ENCODE data around the gene JAG1.

The JAG1 gene

GRCh38 chr20:10658876-10659632, 14.7 kb downstream of the JAG1 start:
- no peak for DNase-seq (ENCODE audit: low spot score)
- Mint-ChIP-seq H3K27me3 (ENCODE audit: low read depth) (peaks cover 27% of the 10 kb centered on the region), H3K9me3 (no peaks in the 10 kb centered on the region)

GRCh38 chr20:10658051-10658823, 15.6 kb downstream of the JAG1 start:
- H3K9me3 Mint-ChIP-seq: no peaks in the 10 kb centered on the region
- no peak for DNase-seq (ENCODE audit: low spot score)
- H3K27me3 Mint-ChIP-seq (ENCODE audit: low read depth): peaks cover 23% of the 10 kb centered on the region
- peaks cover 2% of the 10 kb centered on the region for H3K4me1 Mint-ChIP-seq (ENCODE audit: low read depth)
- H3K36me3 Mint-ChIP-seq (ENCODE audit: low read depth): no peaks in the 10 kb centered on the region
- no peak overlapping the region for H3K4me3 Mint-ChIP-seq
- no peak overlapping the region for H3K27ac Mint-ChIP-seq

More at GRCh38 chr20:10658876-10659632, 14.7 kb downstream of the JAG1 start:
- H3K36me3 Mint-ChIP-seq (ENCODE audit: low read depth): no peaks in the 10 kb centered on the region
- peaks cover under 1% of the 10 kb centered on the region for H3K4me1 Mint-ChIP-seq (ENCODE audit: low read depth)
- no peak overlapping the region for H3K4me3 Mint-ChIP-seq
- no peak overlapping the region for H3K27ac Mint-ChIP-seq

- Mint-ChIP-seq H3K4me3 (no peak overlapping the region), H3K27ac (no peak overlapping the region), H3K27me3 (ENCODE audit: low read depth) (peaks cover 17% of the 10 kb centered on the region), H3K4me1 (ENCODE audit: low read depth) (peaks cover 2% of the 10 kb centered on the region), H3K36me3 (ENCODE audit: low read depth) (no peaks in the 10 kb centered on the region), H3K9me3 (no peaks in the 10 kb centered on the region)
- DNase-seq (ENCODE audit: low spot score): no peak
Measured at GRCh38 chr20:10657453-10657852, 16.3 kb downstream of the JAG1 start.

GRCh38 chr20:10655720-10656669, 17.8 kb downstream of the JAG1 start:
- Mint-ChIP-seq H3K4me1 (ENCODE audit: low read depth) (peaks cover 2% of the 10 kb centered on the region), H3K36me3 (ENCODE audit: low read depth) (no peaks in the 10 kb centered on the region), H3K4me3 (no peak overlapping the region), H3K27ac (no peak overlapping the region), H3K27me3 (ENCODE audit: low read depth) (peaks cover 19% of the 10 kb centered on the region), H3K9me3 (no peaks in the 10 kb centered on the region)
- no peak for DNase-seq (ENCODE audit: low spot score)

- Mint-ChIP-seq H3K27ac (no peak overlapping the region), H3K27me3 (ENCODE audit: low read depth) (peaks cover 17% of the 10 kb centered on the region), H3K9me3 (no peaks in the 10 kb centered on the region), H3K4me3 (no peak overlapping the region), H3K36me3 (ENCODE audit: low read depth) (no peaks in the 10 kb centered on the region), H3K4me1 (ENCODE audit: low read depth) (peaks cover 2% of the 10 kb centered on the region)
- no peak for DNase-seq (ENCODE audit: low spot score)
Measured at GRCh38 chr20:10654630-10655029, 19.2 kb downstream of the JAG1 start.

- H3K27ac Mint-ChIP-seq: no peak overlapping the region
- peaks cover 2% of the 10 kb centered on the region for H3K4me1 Mint-ChIP-seq (ENCODE audit: low read depth)
- H3K36me3 Mint-ChIP-seq (ENCODE audit: low read depth): no peaks in the 10 kb centered on the region
- H3K9me3 Mint-ChIP-seq: no peaks in the 10 kb centered on the region
- no peak overlapping the region for H3K4me3 Mint-ChIP-seq
- H3K27me3 Mint-ChIP-seq (ENCODE audit: low read depth): peaks cover 16% of the 10 kb centered on the region
- DNase-seq (ENCODE audit: low spot score): no peak
Measured at GRCh38 chr20:10654250-10654610, 19.6 kb downstream of the JAG1 start.

GRCh38 chr20:10653599-10654249, 20.1 kb downstream of the JAG1 start:
- H3K4me1 Mint-ChIP-seq (ENCODE audit: low read depth): peaks cover 2% of the 10 kb centered on the region
- H3K4me3 Mint-ChIP-seq: no peak overlapping the region
- no peaks in the 10 kb centered on the region for H3K36me3 Mint-ChIP-seq (ENCODE audit: low read depth)
- H3K27ac Mint-ChIP-seq: no peak overlapping the region
- peaks cover 15% of the 10 kb centered on the region for H3K27me3 Mint-ChIP-seq (ENCODE audit: low read depth)
- DNase-seq (ENCODE audit: low spot score): no peak
- H3K9me3 Mint-ChIP-seq: no peaks in the 10 kb centered on the region

GRCh38 chr20:10652660-10653261, 21.0 kb downstream of the JAG1 start:
- Mint-ChIP-seq H3K27ac (no peak overlapping the region), H3K36me3 (ENCODE audit: low read depth) (no peaks in the 10 kb centered on the region), H3K27me3 (ENCODE audit: low read depth) (peaks cover 19% of the 10 kb centered on the region), H3K9me3 (no peaks in the 10 kb centered on the region), H3K4me1 (ENCODE audit: low read depth) (peaks cover 2% of the 10 kb centered on the region), H3K4me3 (no peak overlapping the region)
- no peak for DNase-seq (ENCODE audit: low spot score)

GRCh38 chr20:10652185-10652584, 21.6 kb downstream of the JAG1 start:
- Mint-ChIP-seq H3K9me3 (no peaks in the 10 kb centered on the region), H3K27me3 (ENCODE audit: low read depth) (peaks cover 15% of the 10 kb centered on the region), H3K36me3 (ENCODE audit: low read depth) (no peaks in the 10 kb centered on the region), H3K27ac (no peak overlapping the region), H3K4me1 (ENCODE audit: low read depth) (peaks cover 2% of the 10 kb centered on the region), H3K4me3 (no peak overlapping the region)
- no peak for DNase-seq (ENCODE audit: low spot score)

GRCh38 chr20:10651227-10651990, 22.4 kb downstream of the JAG1 start:
- DNase-seq (ENCODE audit: low spot score): no peak
- H3K27ac Mint-ChIP-seq: no peak overlapping the region
- H3K9me3 Mint-ChIP-seq: no peaks in the 10 kb centered on the region
- H3K4me3 Mint-ChIP-seq: no peak overlapping the region
- H3K36me3 Mint-ChIP-seq (ENCODE audit: low read depth): no peaks in the 10 kb centered on the region
- peaks cover 15% of the 10 kb centered on the region for H3K27me3 Mint-ChIP-seq (ENCODE audit: low read depth)
- H3K4me1 Mint-ChIP-seq (ENCODE audit: low read depth): peaks cover 2% of the 10 kb centered on the region

- peaks cover 10% of the 10 kb centered on the region for H3K27me3 Mint-ChIP-seq (ENCODE audit: low read depth)
- no peaks in the 10 kb centered on the region for H3K9me3 Mint-ChIP-seq
- H3K4me3 Mint-ChIP-seq: no peak overlapping the region
- peaks cover 2% of the 10 kb centered on the region for H3K4me1 Mint-ChIP-seq (ENCODE audit: low read depth)
- H3K36me3 Mint-ChIP-seq (ENCODE audit: low read depth): no peaks in the 10 kb centered on the region
- DNase-seq (ENCODE audit: low spot score): no peak
- no peak overlapping the region for H3K27ac Mint-ChIP-seq
Measured at GRCh38 chr20:10649797-10650160, 24.0 kb downstream of the JAG1 start.

GRCh38 chr20:10649080-10649796, 24.6 kb downstream of the JAG1 start:
- DNase-seq (ENCODE audit: low spot score): no peak
- Mint-ChIP-seq H3K36me3 (ENCODE audit: low read depth) (no peaks in the 10 kb centered on the region), H3K4me3 (no peak overlapping the region), H3K4me1 (ENCODE audit: low read depth) (peaks cover 7% of the 10 kb centered on the region), H3K27ac (no peak overlapping the region), H3K27me3 (ENCODE audit: low read depth) (peaks cover 7% of the 10 kb centered on the region), H3K9me3 (no peaks in the 10 kb centered on the region)

All from T-helper 2 cell treated with Interferon-gamma antibody and Interleukin-4, amounts not matched to agents 5 μg/mL and 100 μg/mL, for 36 hours (primary cell).